GM19438 (cell line): Measurements from ENCODE around the gene CXCR6.

Experiments
- ATAC-seq: cut with Tn5 transposase; IDR thresholded peaks from one replicate; pipeline ENCODE4 v1.9.1; 2021; ENCODE audit warnings: low read depth; ENCODE audit not compliant: unreplicated experiment

CXCR6 gene

GRCh38 chr3:45946307-45946706 lies 3.0 kb downstream of the CXCR6 start:
- ATAC-seq: no peak

GRCh38 chr3:45946875-45947274 lies 3.6 kb downstream of the CXCR6 start:
- no peak for ATAC-seq

GRCh38 chr3:45947361-45947760 lies 4.1 kb downstream of the CXCR6 start:
- no peak for ATAC-seq

- no peak for ATAC-seq
These were observed 5.1 kb downstream of the CXCR6 start for GRCh38 chr3:45948311-45948781.

- no peak for ATAC-seq
These were observed 5.6 kb downstream of the CXCR6 start for GRCh38 chr3:45948881-45949280.

DNA sequence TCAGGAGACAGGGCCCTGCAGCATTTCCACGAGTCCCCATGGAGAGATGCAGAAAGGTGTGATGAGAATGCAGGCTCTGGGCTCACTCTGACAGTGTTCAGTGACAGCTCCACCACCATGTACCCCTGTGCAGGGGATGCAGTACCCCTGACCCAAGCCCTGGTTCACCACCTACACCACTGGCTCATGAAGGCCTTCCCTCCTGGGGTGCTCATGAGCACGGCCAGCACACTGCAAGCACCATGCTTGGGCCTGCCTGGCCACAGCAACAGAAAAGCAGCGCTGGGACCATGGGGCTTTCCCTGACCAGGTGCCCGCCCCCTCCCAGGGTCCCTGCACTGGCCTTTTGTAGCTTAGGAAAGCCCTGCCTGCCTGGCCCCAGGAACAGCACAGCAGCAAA lies 6.2 kb downstream of the CXCR6 start:
- ATAC-seq: no peak

DNA sequence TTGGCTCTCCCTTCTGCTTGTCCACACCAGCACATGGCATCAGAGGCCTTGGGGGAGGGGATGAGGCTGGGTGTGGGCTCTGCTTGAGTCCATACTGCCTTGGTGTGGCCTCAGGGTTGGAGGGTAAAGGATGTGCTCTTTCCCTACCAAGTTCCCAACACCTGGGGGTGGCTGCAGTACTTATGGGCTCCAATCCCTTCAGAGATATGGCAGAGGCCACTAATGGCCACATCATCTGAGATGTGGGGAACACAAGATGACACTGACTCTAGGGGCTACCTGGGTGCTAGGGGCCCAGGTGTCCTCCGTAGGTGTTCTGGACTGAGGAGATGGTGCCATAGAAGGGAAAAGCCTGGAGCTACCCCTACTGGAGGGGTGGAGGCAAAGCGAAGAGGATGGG lies 6.9 kb downstream of the CXCR6 start:
- no peak for ATAC-seq

- no peak for ATAC-seq
These were observed 7.7 kb downstream of the CXCR6 start for GRCh38 chr3:45950686-45951600.

DNA sequence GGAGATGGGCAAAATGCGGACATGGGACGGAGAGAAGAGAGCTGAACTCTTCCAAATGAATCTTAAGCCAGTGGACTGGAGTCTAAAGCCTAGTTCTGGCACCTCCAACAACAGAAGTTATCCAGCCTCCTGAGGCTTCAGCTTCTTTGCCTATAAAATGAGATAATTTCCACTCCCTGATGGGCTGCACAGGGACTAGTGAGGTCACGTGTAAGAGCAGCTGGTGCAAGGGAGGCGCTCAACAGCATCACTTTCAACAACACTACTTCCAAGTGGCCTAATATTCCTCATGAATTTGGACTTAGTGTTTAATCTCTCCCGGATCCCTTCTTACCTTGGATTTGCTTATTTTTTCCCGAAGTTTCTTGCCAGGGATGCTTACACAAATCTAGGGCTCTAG lies 8.7 kb downstream of the CXCR6 start:
- no peak for ATAC-seq

- ATAC-seq: no peak
These were observed 9.2 kb downstream of the CXCR6 start for GRCh38 chr3:45952456-45952855.

GRCh38 chr3:45953536-45953935 lies 10.3 kb downstream of the CXCR6 start:
- no peak for ATAC-seq

DNA sequence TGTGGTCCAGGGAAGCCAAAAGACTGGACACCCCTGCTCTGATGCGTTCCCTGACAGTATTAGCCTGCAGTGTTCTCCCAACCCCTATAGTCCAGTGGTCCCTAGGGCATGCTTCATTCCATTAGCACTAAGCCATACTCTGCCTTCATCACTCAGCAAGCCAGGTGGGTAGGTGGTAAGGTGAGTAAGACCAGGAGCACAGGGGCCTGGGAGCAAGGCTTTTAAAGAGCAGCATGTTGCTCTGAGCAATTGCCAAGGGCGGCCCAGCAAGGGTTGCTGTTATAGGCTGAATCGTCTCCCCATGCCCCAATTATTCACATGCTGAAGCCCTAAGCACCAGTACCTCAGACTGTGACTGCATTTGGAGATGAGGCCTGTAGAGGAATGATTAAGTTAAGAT lies 11.0 kb downstream of the CXCR6 start:
- ATAC-seq: no peak

- ATAC-seq: no peak
These were observed 11.9 kb downstream of the CXCR6 start for GRCh38 chr3:45955017-45955647.

DNA sequence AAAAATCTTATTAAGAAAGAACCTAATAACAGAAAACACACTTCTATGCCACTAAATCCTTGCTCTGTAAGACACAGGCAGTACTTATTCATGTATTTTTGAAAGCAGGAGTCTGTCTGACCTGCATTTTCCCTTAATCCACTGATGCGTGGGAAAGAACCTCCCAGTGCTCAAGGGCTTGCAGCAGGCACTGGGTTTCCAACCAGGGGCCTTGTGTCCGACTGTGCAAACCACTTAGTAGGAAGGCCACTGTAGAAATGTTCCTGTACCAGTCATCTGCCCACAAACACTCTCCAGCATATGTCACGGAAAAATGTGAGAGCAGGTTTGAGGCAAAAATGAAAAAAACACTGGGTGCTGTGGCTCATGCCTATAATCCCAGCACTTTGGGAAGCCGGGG lies 12.4 kb downstream of the CXCR6 start:
- no peak for ATAC-seq

- ATAC-seq: no peak
These were observed 14.3 kb downstream of the CXCR6 start for GRCh38 chr3:45957586-45957985.

- ATAC-seq: no peak
These were observed 15.1 kb downstream of the CXCR6 start for GRCh38 chr3:45958321-45958791.

GRCh38 chr3:45959201-45959600 lies 15.9 kb downstream of the CXCR6 start:
- ATAC-seq: no peak

- ATAC-seq: no peak
These were observed 17.0 kb downstream of the CXCR6 start for GRCh38 chr3:45960289-45960688.

DNA sequence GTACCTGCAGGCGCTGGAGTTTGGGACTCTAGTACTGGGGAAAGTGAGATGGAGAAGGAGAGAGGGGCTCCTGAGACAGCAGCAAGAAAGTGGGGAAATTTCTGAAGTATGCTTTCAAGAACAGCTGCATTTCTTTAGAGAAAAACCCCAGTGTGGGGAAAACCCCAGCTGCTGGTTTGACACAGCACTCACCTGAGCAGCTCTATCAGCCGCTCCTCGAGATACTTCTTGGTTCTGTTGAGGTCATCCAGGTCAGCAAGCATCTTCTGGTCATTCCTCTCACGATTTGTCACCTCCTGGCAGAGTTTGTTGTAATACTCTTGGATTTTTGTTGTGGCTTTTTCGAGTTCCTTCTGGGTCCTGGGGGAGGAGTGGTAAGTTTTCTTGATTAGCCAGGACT lies 18.8 kb downstream of the CXCR6 start:
- no peak for ATAC-seq

GRCh38 chr3:45964139-45964538 lies 20.9 kb downstream of the CXCR6 start:
- no peak for ATAC-seq

DNA sequence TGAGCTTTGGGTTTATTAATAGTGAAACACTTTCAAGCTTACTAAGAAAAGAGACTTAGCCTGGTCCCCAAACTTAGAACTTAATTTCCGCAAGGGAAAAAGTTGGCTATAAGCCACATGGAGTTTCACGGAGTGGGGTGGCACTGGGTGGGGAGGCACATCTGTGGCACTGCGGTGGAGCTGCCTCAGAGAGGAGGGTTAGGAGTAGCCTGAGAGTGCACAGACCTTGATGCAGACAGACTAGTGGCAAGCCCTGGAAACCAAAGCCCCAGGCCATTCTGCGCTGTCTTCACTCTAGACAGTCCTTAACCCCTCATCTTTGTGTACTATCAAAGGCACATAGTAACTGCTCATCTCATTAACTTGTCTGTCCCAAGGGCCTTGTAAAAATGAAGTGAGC lies 22.0 kb downstream of the CXCR6 start:
- ATAC-seq: no peak

- ATAC-seq: no peak
These were observed 22.4 kb downstream of the CXCR6 start for GRCh38 chr3:45965653-45966052.
